ENCODE measurements around the gene CEACAM18. TPM values are rescaled to one million over a fixed set of nuclear protein-coding genes. Genes with fewer than 3 reads are reported as not detected.

Gene CEACAM18
- not detected in 2 replicates for total RNA-seq

DNA sequence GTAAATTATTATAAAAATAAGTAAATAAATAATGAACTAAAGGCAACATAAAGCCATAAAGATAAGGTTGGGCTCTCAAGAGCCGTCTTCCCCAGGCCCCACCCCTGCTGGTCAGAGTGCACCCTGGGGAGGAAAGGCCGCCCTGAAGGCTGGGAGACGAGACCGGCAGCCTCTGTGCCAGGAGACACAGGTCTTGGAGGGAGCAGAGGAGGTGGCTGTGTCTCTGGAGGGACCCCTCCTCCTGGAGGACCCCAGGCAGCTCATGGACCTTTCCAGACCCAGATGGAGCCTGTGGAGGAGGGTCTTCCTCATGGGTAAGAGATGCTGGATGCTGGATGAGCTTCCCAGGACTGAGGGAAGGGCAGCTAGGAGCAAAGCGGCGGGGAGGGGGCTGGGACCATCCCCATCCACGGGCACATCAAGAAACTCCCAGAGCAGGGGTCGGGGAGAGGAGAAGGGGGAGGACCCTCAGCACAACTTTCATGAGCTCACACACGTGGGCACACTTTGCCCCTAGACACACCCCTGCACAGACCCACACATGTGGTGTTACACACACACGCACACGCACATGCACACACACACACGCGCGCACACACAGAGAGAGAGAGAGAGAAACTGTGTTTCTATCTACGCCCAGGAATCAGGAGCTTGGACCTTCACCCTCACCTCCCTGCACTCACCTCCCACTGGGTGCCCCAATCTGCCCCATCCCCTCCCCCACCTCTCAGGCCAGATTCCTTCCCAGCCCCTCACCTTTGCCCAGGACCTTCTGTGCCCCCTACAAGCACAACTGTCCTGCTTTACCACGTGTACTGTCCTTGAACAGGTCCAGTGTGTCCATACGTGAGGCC lies at the start of gene CEACAM18:
TSS of gene CEACAM18 (plus strand) at position 159 of the 854 bp plus-strand sequence.

DNA sequence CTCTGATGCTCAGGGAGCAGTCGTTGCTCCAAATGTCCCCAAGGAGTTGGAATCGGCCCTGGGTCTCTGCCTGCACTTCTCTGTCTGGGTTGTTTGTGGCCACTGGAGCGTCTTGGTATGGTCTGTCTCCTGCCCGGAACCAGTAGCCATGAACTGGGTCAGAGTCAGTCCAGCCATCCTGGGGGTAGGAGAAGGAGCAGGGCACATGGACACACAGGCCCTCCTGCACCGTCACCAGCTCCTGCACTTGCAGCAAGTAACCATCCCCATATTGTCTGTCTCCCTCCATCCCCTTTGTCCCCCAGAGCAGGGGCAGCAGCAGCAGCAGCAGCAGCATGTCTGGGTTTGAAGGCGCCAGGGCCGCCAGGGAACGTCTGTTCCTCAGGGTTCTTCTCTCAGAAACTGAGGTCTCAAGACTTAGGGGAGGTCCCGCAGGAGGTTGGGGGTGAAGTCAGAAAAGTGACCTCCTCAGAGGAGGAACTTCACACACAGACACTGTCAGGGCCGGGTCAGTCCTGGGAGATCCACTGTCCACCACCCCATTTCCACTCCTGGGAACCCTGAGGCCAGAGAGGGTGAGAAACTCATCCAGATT lies 20.2 kb upstream of the CEACAM18 start, which contains the start of gene SIGLEC8:
TSS of gene SIGLEC8 (minus strand) at position 404 of the 595 bp plus-strand sequence. CDS start at position 337, 67 bp downstream.

DNA sequence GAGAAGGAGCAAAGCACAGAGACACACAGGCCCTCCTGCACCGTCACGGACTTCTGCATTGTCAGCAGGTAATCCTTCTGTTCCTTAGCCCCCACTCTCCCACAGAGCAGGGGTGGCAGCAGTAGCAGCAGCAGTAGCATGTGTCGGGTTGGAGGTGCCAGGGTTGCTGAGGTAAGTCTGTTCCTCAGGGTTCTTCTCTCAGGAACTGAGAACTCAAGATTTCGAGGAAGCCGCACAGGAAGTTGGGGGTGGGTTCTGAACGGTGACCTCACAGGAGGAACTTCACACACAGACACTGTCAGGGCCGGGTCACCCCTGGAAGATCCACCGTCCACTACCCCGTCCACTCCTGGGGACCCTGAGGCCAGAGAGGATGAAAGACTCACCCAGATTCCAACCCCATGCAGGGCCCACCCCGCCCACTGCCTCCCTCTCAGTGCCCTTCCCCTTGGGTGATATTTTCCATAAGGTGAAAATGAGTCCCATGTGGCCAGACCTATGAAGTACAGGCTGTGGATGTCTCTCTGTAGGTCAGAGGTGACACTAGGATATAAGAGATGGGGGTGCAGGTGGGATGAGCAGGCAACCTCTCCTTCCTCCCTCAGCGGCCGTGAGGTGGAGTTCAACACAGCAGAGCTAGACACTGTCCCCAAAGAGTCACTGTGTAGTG lies 23.4 kb downstream of the CEACAM18 start, which contains the start of gene SIGLEC12:
TSS of gene SIGLEC12 (minus strand) at position 207 of the 670 bp plus-strand sequence. CDS start at position 140, 67 bp downstream.

DNA sequence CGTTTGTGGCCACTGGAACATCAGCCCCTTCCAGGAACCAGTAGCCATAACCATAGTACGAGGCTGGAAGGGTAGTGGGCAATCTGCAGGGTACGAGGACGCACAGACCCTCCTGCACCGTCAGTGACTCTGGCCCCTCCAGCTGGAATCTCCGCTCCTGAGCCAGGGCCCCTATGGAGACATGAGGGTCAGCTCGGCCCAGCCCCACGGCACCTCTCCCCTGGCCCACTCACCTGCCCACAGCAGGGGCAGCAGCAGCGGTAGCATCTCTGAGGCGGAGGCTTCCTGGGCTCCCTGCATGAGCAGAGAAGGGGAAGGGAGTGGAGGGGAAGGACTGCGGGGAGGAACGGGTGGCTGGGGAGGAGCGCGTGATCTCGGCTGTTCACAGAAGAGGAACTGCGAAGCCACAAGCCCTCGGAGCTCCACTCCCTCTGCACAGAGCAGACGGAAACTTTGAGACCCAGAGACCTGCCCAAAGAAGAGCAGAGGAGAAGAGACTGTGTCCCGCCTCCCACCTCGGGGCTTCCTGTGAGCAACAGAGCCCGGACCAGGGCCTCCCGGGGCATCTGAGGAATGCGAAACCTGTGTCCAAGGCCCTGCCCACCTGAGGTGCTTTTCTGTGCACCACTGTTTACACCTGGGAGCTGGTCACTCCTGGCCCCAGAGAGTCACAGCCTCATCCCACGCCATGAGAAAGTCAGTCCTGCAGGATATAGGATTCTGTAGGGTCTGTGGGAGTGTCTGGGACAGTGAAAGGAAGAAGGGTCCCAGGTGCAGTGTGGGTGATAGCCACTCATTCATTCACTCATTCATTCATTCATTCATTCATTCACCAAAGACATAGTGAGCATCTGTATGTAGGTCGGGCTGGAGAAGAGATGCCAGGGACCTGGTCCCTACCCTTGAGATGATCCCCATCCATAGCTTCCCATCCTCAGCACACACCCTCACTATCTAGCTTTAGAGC lies 53.3 kb downstream of the CEACAM18 start, which contains the start of gene SIGLEC6:
TSS of gene SIGLEC6 (minus strand) at position 322 of the 967 bp plus-strand sequence. CDS start at position 300, 22 bp downstream.

Other genes starting within 250 kb of the CEACAM18 start
- not detected in 2 replicates for gene SIGLECL1, start 227.5 kb upstream of the CEACAM18 start, total RNA-seq
- not detected in 2 replicates for gene IGLON5, start 166.9 kb upstream of the CEACAM18 start, total RNA-seq
- gene VSIG10L, start 136.4 kb upstream of the CEACAM18 start, total RNA-seq, result 0.29 and 0.35 TPM in 2 replicates
- gene ETFB, start 112.2 kb upstream of the CEACAM18 start, total RNA-seq, result 105 and 157 TPM in 2 replicates
- not detected in 2 replicates for gene CLDND2, start 109.5 kb upstream of the CEACAM18 start, total RNA-seq
- gene NKG7, start 105.9 kb upstream of the CEACAM18 start, total RNA-seq, result not detected in 2 replicates
- not detected in 2 replicates for gene LIM2, start 90.6 kb upstream of the CEACAM18 start, total RNA-seq
- gene C19orf84, start 87.9 kb upstream of the CEACAM18 start, total RNA-seq, result not detected in 2 replicates
- not detected in 2 replicates for gene SIGLEC10, start 60.9 kb upstream of the CEACAM18 start, total RNA-seq
- gene SIGLEC8, start 20.1 kb upstream of the CEACAM18 start, total RNA-seq, result not detected in 2 replicates
- not detected in 2 replicates for gene SIGLEC12, start 23.3 kb downstream of the CEACAM18 start, total RNA-seq
- not detected in 2 replicates for gene SIGLEC6, start 53.1 kb downstream of the CEACAM18 start, total RNA-seq
- gene ZNF175, start 92.7 kb downstream of the CEACAM18 start, total RNA-seq, result 1.2 and 5.0 TPM in 2 replicates
- not detected in 2 replicates for gene SIGLEC5, start 151.9 kb downstream of the CEACAM18 start, total RNA-seq
- gene SIGLEC14, start 168.3 kb downstream of the CEACAM18 start, total RNA-seq, result not detected in 2 replicates
- 4.0 and 21.4 TPM in 2 replicates for gene SPACA6, start 214.8 kb downstream of the CEACAM18 start, total RNA-seq
- gene HAS1, start 245.5 kb downstream of the CEACAM18 start, total RNA-seq, result not detected in 2 replicates

Measured in myometrial cell (primary cell).